DLD1 (cell line): ENCODE measurements around the gene CDC42EP5.
"Not testable (repeated sequence)": the region's sequence is repeated elsewhere in the genome, so short reads cannot be mapped to it uniquely, and the experiment has no call there.

ENCODE experiments used
- in situ Hi-C: cut with HindIII; loops from 2 replicates; pipeline ENCODE4 v1.10.0; 2017; ENCODE audit warnings: low sequenced_read_pairs

Gene CDC42EP5

GRCh38 chr19:54448774-54449700 lies 24.1 kb downstream of the CDC42EP5 start, which contains the start of gene LENG8:
TSS of gene LENG8 (plus strand) at chr19:54449199. CDS start at chr19:54451345, 2,146 bp downstream.
- in situ Hi-C loops: no loop called here

- in situ Hi-C loops: no loop called here
Observed at GRCh38 chr19:54448040-54448773, 24.9 kb downstream of the CDC42EP5 start.

- in situ Hi-C loops: not testable (repeated sequence)
Observed at GRCh38 chr19:54446349-54446748, 26.7 kb downstream of the CDC42EP5 start.

- in situ Hi-C loops: no loop called here
Observed at GRCh38 chr19:54444737-54445136, 28.4 kb downstream of the CDC42EP5 start.

GRCh38 chr19:54440641-54441040 lies 32.5 kb downstream of the CDC42EP5 start:
- in situ Hi-C loops: no loop called here

DNA sequence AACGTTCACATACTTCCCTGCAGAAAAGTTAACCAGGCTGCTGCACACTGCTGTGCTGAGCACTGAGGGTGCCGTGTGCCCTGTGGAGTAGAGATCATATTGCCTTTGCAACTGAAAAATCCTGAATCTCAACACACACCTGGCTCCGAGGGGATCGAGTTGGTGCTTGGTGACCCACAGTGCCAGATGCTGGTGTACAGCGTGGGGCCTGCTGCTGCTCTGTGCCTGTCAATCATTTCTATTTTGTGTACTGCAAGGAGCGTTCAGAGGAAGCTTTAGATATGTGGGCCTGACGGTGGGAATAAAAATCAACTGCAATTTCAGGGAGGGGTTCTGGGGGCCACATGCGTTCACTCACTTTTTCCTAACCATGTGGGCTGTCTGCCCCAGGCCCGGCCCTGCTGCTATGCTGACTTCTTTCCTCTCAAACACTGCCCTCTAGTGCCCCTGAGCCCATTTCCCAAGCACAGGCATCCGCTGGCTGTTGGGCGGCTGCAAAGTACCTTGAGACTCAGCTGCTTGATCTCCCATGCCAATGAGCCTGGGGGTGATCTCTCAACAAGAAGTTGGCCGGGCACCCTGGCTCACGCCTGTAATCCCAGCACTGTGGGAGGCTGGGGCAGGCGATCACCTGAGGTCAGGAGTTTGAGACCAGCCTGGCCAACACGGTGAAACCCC lies 33.8 kb downstream of the CDC42EP5 start:
- in situ Hi-C loops: no loop called here

DNA sequence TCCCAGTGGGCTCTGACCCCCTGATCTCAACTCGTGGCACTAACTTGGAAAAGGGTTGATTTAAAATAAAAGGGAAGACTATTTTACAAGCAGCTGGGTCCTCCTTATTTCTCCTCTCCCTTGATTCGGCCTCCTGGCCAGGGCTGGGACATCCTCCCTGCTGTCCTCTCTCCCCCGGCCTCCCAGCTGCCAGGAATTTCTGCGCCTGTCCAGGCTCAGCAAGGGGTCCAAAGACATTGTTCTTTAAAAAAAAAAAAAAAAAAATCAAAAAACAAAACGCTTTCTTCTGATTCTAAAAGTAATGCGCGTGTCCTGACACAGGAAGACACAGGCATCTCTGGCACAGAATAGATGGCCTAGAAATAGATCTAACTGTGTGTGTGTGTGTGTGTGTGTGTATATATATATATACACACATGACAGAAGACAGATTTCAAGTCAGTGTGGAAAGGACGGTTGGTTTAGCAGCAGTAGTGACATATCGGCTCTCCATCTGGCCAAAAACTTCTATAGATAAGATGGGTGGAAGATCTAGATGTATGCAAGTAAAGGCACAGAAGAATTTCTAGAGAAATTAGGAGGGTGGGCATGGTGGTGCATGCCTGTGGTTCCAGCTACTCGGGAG lies 36.4 kb downstream of the CDC42EP5 start:
- in situ Hi-C loops: no loop called here

DNA sequence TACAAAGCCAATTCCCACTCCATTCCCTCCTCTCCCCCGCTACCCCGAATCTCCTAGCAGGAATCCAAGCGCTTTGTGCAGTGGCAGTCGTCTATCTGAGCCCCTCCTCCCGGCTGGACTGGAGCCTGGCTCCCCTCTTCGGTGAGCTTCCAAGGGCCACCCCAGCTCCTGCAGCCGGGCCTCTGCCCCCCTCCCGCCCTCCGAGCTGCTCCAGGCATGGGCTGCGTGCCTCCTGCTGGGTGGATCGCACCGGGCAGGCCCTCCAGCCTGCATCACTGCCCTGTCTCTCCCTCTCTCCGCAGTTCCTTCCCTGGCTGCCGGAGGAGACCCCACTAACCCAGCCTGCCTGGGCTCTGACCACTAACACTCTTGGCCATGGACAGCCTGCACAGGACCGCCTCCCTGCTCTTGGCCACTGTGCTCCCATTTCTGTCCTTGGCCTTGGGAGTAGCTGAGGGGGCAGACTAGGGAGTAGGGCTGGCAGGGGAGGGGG lies 37.0 kb downstream of the CDC42EP5 start:
- in situ Hi-C loops: no loop called here

DNA sequence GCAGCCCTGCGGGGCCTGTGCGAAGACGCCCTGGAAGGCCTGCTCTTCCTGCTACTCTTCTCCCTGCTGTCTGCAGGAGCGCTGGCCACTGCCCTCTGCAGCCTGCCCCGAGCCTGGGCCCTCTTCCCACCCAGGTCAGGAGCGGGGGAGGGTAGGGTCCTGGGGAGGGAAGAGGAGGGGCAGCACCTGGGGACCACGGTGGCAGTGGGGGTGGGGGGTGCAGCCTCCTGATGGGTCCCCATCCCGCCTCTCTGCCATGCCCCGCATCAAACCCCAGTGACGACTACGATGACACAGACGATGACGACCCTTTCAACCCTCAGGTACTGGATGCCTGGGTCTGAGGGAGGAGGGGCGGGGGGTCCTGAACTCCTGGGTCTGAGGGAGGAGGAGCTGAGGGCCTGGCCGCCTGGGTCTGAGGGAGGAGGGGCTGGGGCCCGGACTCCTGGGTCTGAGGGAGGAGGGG lies 37.5 kb downstream of the CDC42EP5 start:
- in situ Hi-C loops: no loop called here

DNA sequence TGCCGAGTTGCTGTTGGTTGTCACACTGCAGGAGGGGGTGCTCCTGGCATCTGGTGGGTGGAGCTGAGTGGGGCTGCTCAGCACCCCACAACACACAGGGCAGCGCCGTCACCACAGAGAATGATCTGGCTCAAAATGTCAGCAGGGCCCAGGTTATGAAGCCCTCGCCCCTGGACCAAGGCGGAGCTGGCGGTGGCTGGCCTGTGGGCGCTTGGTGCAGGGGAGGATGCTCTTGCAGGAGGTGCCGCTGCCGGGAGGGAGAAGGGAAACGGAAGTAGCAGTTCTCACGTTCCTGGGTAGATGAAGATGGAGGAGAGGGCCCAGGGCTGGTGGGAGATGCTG lies 38.3 kb downstream of the CDC42EP5 start:
- in situ Hi-C loops: no loop called here

GRCh38 chr19:54434112-54434872 lies 38.8 kb downstream of the CDC42EP5 start:
- in situ Hi-C loops: no loop called here

- in situ Hi-C loops: no loop called here
Observed at GRCh38 chr19:54433697-54434096, 39.4 kb downstream of the CDC42EP5 start.

- in situ Hi-C loops: no loop called here
Observed at GRCh38 chr19:54432144-54432738, 40.9 kb downstream of the CDC42EP5 start.

DNA sequence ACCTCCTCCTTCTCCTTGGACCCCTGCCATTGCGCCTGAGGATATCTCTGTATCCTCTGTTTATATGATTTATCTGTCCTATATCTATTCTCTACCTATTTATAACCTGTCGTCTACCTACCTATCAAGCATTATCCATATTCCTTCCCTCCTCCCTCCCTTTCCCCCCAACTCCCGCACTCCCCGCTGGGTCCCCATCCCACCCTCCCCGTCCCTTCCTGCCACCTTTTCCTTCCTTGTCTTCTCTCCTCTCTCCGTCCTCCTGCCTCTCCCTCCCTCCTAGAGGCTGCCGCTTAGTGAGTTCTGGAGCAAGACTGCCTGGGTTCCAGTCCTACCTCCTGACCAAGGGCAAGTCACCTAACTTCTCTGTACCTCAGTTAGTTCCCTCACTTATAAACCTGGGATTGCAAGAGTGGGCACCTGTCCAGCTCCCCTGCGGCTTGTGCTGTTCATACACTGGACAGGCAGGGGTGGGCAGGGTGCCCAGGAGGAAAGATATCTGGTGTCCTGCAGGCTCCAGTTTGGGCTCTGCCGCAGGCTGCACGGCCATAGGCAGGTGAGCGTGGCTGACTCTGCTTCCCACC lies 41.7 kb downstream of the CDC42EP5 start:
- in situ Hi-C loops: no loop called here

DNA sequence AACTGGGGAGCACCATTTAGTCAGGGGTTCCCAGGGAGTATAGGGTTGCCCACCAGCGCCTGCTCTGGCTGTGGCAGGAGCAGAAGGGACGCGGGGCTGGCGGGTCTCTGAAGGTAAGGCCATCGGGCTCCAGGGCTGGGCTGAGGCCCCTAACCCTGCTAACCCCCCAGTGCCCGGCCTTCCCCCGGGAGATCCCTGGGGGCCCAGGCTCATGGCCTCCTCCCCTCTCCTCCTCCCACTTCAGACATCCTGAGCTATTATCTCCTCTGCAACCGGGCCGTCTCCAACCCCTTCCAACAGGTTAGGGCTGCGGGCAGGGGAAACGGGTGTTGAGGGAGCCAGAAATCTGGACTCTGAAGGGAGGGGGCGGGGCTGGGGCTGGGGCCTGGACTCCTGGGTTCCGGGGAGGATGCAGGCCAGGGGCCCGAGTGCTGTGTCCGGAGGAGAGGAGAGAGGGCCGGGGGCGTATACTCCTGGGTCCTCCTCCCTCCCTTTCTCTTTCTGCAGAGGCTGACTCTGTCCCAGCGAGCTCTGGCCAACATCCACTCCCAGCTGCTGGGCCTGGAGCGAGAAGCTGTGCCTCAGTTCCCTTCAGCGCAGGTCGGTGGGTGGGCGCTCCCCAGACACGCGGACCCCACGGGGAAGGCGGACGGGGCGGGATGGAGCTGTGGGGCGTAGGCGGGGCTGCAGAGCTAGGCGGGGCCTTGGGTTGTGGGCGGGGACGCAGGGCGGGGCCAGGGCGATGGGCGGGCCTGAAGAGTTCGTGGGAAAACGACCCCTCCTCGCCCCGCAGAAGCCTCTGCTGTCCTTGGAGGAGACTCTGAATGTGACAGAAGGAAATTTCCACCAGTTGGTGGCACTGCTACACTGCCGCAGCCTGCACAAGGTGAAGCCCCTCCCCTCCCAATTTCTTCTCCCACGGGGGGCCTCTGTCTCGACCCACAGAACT lies 42.5 kb downstream of the CDC42EP5 start:
- in situ Hi-C loops: no loop called here

DNA sequence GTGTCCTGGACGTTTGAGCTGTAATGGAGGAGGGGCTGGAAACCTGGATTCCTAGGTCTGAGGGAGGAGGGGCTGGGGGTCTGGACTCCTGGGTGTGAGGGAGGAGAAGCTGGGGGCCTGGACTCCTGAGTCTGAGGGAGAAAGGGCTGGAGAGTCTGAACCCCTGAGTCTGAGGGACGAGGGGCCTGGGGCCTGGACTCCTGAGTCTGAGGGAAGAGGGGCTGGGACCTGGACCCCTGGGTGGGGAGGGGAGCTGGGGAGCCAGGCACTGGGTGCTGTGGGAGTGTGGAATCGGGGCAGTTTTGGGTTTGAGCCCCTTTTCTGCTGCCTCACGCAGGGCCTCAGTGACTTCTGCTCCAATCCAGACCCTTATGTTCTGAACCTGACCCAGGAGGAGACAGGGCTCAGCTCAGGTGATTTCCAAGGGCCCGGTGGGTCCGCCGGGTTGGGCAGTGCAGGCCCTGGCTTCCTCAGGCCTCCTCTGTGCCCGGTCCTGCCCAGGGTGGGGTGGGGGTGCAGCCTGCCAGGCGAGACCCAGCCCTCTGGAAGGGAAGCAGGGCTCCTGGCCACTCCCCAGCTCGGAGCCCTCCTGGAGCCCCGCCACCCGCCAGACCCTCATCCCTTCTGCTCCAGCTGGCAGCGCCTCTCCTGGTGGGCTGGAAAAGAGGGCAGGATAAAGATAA lies 43.4 kb downstream of the CDC42EP5 start:
- in situ Hi-C loops: no loop called here

DNA sequence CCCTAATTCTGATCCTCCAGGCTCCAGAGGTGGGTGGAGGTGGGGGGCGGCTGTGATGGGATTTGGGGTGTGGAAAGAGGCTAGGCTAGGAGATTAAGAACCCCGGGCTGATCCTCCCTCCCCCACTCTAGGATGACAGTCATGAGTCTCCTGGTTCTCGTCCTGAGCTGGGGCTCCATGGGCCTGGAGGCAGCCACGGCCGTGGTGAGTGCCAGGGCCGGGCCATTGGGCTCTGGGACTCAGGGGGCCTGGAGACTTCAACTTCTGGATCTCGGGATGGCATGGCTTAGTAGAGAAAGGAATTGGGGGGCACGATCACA lies 44.0 kb downstream of the CDC42EP5 start:
- in situ Hi-C loops: no loop called here
